ENCODE data around the gene CRTC2. TPM values are rescaled to one million over a fixed set of nuclear protein-coding genes. Genes with fewer than 3 reads are reported as not detected.

Gene CRTC2
- total RNA-seq, 2 donors from 2014 or later: 26.9 to 40.7 TPM

GRCh38 chr1:153903841-153904455 lies 54.5 kb downstream of the CRTC2 start:
- Histone ChIP-seq H3K9ac (ENCODE audit: low read depth in 2 of 2, low read length in 2 of 2) (no peak overlapping the region), H3K27ac (no peak overlapping the region), H3K27me3 (no peaks in the 10 kb centered on the region), H3K9me3 (no peaks in the 10 kb centered on the region), H3K36me3 (no peaks in the 10 kb centered on the region), H3K4me3 (no peak overlapping the region), H3K4me1 (no peaks in the 10 kb centered on the region)
- intact Hi-C loops (cut with DNase I): no loop called here
- TF ChIP-seq CTCF (IDR thresholded peaks at IDR 0.05): no peak
- no peak for DNase-seq

- Histone ChIP-seq H3K27ac (no peak overlapping the region), H3K9ac (ENCODE audit: low read depth in 2 of 2, low read length in 2 of 2) (no peak overlapping the region), H3K9me3 (no peaks in the 10 kb centered on the region), H3K4me3 (no peak overlapping the region), H3K36me3 (no peaks in the 10 kb centered on the region), H3K4me1 (no peaks in the 10 kb centered on the region), H3K27me3 (no peaks in the 10 kb centered on the region)
- intact Hi-C loops (cut with DNase I): no loop called here
- DNase-seq: no peak
- TF ChIP-seq CTCF (IDR thresholded peaks at IDR 0.05): no peak
These were observed 58.9 kb downstream of the CRTC2 start for GRCh38 chr1:153899509-153899908.

Small RNA genes lying within 50 kb of the gene (microRNA-seq; reads per million reads assigned to microRNA genes)
- not detected for gene MIR6737

Other genes with a start within 250 kb of the CRTC2 start
- 10 to 100 TPM; 25.5 to 53.1 TPM for gene INTS3, start 230.6 kb downstream of the CRTC2 start, total RNA-seq
- 10 to 100 TPM; 24.1 to 27.9 TPM for gene SLC27A3, start 183.2 kb downstream of the CRTC2 start, total RNA-seq
- gene GATAD2B, start 35.6 kb downstream of the CRTC2 start, total RNA-seq: 10 to 100 TPM; 32.5 to 36.5 TPM
- 10 to 100 TPM; 26.9 to 45.6 TPM for gene DENND4B, start 11.9 kb downstream of the CRTC2 start, total RNA-seq
- gene SLC39A1, start 4.9 kb upstream of the CRTC2 start, total RNA-seq: 10 to 100 TPM; 76.8 to 90.9 TPM
- gene CREB3L4, start 9.3 kb upstream of the CRTC2 start, total RNA-seq: 10 to 100 TPM; 19.0 to 37.1 TPM
- 100 to 1,000 TPM; 133 to 245 TPM for gene JTB, start 19.1 kb upstream of the CRTC2 start, total RNA-seq
- gene RAB13, start 27.7 kb upstream of the CRTC2 start, total RNA-seq: 10 to 100 TPM; 62.7 to 84.7 TPM
- gene RPS27, start 32.1 kb upstream of the CRTC2 start, total RNA-seq: 1,000 to 10,000 TPM; 1,048 to 1,210 TPM
- gene NUP210L, start 196.5 kb upstream of the CRTC2 start, total RNA-seq: under 1 TPM; 0.10 to 0.11 TPM
- 100 to 1,000 TPM; 502 to 757 TPM for gene TPM3, start 233.5 kb upstream of the CRTC2 start, total RNA-seq
- not detected for gene CFAP141, start 247.7 kb upstream of the CRTC2 start, total RNA-seq

All from colonic mucosa (tissue), 4 donors.